Non-pigmented ciliary epithelial cell (primary cell): ENCODE measurements around the gene TAC4.

ENCODE experiments used
- DNase-seq: peaks from one replicate; pipeline ENCODE4 v3.0.0-alpha.2; 2010; ENCODE audit warnings: low read depth

TAC4 gene, protein sequence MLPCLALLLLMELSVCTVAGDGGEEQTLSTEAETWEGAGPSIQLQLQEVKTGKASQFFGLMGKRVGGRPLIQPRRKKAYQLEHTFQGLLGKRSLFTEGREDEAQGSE

DNA sequence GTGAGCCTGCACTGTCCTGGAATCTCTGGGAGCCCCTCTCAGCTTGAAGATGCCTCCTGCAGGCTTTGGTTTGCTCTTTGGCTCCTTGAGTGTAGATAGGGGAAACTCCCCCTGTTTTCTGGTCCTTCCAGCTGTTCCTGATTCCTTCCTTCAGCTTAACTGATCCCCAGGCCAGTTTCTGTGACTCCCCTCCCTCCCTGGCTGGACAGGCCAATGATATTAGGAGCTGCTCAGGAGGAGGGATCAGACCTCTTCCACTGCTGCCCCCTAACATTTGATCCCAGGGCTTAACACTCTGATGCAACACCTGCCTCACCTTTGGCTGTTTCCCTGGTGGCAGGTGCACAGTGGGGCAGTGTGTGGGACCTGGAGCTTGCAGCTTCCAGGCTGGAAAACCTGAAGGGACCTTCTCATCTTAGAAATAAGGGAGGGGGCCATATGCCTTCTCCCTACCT, at the start of gene TAC4:
Gene TAC4, minus strand, starts transcription at position 51 of the 455 bp plus-strand sequence. CDS start 52 bp downstream, outside the sequence.
- no peak for DNase-seq

DNA sequence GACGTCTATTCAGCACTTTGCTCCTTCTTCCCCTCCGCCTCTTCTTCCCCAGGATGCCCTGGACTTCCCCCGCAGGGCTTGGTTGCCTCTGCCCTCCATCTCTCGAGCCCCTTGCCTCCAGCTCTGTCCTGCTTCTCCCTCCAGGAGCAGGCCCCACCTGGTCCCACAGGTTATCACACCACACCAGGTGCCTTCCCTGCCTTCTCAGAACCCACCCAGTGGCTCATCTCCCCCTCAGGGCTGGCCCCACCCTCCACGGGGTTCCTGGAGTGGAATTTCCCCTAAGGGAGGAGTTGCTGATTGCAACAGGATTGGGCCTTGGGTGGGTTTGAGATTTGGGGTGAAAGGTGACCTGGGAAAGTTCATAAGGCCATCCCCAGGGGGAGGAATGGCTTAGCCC, 49.0 kb upstream of the TAC4 start:
- DNase-seq, result no peak

DNA sequence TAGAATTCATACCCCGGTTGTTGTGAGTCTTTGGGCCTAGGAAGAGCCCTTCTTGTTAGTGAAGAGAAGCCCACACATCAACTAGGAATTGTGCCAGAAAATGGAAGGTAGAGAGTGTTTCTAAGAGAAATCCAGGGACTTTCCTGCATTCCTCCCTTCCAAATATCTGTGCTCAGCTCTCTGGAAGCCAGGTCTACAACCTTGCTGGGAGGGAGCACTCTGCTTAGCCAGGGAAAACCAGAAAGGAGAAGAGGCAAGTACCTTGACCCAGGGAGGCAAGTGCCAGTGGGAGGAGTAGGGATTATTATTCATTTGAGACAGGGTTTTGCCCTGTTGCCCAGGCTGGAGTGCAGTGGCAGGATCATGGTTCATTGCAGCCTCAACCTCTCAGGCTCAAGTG, 48.4 kb upstream of the TAC4 start:
- no peak for DNase-seq

DNA sequence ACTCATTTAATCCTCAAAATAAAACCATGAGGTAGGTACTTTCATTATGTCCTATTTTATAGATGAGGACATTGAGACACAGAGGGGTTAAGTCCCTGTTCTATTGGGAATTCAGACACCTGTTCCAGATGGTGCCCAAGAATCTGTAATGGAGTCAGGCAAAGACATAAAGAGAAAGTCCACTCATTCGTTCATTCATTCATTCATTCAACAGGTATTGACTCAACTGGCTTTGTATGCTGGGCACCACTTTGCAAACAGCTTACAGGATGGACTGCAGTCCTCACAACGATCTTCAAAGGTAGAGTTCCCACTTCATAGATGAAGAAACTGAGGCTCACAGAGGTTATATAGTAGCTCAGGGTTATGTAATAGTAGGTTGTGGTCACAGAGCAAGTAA, 47.9 kb upstream of the TAC4 start:
- no peak for DNase-seq

DNA sequence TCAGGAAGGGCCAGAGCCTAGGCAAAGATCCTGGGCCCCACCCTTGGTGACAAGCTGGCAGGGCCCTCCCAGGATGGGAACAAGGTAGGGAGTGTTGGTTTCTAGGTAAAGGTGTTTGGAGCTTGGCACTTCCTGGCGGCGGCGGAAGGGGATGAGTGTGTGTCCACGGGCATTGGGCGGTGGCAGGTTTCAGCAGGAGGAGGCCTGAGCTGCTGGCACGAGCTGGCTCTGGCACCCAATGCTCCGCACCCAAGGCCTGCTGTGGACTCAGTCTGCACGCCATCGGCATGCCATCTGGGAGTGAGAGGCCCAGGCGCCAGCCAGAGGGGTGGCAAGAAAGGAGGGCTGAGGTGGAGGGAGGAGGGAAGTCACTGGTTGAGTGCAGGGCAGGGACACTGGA, 46.9 kb upstream of the TAC4 start:
- no peak for DNase-seq

DNA sequence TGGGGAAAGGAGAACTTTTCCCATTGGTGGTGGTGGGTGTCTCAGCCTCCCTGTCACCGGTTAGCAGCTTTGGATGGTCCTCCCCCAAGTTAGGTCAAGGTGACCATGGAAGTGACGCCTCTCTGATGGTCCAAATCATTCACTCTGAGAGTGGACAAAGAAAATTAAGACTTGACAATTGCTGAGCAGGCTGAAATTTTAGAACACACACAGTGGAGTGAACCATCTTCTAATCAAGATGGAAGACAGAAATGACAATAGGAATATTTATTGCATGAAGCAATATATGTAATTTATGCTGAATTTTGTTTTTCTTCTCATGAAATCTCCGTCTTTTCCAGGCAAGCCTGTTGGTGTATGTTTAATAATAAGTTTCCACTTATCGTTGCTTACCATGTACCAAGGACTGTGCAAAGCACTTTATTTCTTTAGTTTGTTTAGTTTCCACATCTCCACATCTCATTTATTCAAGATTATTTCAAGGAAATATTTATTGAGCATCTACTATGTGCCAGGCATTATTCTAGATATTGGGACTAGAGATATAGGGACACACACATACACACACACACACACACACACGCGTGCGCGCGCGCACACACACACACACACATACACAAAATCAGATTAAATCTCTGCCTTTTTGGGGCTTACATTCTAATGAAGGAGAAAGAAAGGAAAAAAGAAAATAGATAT, 44.0 kb upstream of the TAC4 start:
- DNase-seq, result no peak

DNA sequence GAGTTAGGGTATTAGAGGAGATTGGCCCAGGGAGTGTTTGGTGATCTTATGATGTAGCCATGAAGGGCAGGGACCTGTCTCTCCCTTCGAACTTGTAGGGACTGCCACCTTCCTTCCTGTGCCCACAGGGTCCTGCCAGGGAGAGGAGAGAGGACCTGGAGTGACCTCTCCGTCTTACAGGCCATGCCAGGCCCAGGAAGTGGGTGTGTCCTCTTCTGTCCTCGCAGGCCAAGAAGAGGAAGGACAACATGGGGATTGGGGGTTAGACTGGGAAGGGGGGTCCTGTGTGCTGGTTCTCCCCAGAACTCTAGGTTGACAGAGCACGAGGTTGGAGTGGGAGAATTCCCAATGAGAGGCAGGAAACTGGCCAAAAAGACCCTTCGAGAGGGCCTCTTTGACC, 43.4 kb upstream of the TAC4 start:
- DNase-seq, result no peak

DNA sequence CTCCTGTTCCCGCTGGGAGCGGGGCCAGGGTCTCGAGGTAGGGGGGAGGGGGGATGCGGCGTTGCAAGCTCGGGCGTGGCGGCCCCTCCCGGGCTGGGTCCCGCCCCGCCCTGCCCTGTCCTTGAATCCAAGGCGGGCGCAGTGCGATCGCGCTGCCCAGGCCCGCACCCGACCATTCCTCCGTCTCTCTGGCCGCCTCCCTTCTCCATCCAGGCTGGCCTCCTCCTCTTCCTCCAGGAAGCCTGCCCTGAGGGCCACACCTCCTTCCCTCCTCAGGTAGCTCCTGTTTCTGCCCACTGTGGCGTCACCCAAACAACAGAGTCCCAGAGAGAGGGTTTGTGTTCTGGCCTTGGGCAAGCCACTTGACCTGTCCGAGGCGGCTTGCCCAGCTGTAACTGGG, 43.0 kb upstream of the TAC4 start:
- no peak for DNase-seq

DNA sequence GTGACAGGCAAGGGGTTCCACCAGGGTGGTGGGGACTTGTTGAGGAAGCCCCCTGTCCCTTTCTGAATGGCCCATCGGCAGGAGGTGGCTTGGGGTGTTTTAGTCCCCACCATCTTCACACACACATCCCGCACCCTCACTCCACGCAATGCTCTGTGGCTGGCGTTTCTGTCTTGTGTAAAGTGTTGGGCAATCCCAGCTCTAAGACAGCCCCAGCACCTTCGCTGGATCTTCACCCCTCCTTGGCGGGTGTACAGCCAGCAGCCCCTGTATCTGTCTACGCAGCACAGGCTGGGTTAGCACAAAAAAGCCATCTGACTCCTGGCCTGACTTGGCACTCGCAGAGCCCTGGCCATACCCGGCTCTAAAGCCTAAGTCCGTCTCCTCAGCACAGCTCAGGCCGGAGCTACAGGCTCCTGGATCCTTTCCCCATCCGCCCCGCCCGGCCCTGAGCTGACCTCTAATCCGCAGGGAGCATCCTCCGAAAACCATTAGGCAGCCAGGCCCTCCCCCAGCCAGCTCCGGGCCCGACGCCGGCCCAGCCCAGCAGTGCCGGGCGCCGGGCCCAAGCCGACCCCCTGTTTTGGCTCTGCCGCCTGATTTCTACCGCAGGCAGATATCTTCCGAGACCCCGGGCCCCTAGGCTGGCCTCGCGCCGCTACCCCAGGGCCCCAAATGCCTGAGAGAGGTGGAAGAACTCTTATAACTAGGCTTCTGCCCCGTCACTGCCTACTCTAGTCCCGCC, 42.4 kb upstream of the TAC4 start:
- DNase-seq, result no peak

DNA sequence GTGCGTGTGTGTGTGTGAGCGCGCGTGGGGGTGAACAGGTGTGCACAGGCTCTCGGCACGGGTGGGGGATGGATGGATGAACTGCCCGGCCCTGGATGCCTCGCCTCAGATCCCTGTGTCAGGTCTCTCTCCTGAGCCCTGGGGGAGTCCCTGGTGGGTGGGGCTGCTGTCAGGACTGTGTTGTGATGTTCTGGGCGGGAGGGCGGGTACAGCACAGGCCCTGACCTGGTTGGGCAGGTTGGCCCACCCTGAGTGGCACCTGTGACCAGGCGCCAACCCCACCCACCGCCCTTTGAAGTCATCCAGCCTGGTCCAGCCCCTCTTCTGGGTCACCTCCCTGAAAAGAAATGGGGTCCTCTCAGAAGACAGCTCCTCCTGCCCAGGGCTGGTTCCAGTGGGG, 41.6 kb upstream of the TAC4 start:
- DNase-seq, result no peak

DNA sequence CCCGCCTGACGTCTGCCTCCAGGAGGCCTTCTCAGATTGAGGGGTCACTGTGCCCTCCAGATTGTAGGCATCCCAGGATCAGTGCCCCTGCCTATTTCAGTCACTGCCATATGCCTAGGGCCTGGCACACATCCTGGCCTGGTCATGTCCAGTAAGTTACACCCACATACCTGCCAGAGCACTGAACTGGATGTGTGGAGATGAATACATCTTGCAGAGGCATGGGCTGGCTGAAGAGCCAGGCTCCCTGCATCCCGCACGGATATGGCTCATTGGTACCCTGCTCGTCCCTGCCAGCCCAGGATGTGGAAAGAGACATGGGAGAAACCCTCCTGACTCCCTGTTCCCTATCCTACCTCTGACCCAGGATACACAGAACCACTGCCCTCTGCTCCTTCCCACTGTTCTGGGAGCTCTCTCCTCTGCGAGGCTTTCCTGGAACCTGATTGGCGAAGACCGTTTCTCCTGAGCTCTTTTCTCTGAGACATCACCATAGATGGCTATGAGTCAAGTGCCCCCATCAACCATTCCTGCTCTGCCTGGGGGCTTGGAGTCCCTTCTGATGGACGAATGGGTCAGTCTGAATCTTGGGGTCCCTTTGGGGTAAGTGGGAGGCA, 40.0 kb upstream of the TAC4 start:
- no peak for DNase-seq

DNA sequence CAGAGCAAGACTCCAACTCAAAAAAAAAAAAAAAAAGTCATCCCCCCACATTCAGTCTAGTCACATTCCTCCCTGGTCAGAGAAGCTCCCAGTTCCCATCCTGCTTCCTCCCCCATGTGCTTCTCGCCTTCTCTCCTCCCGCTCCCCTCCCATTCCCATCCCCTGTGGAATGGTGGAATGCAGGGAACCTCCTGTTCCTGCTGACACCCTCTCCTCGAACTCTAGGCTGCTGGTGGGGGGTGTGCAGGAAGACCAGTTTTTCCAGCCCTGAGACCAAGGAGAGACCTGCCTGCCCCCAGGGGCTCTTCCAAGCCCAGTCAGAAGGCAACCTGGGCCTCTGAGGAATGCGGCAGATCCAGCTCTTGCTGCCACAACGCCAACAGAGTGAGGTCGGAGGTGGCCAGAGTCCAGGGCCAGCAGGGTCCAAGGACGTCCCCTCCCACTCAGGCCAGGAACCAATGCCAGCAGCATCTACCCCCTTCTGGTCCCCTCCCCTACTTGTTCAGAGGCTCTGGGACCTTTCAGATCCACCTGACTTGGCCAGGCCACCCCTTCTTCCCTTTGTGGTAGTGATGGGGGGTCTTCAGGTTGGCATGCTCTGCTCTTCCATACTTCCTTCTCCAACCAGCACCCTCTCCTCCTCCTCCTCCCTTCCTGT, 39.3 kb upstream of the TAC4 start:
- no peak for DNase-seq

DNA sequence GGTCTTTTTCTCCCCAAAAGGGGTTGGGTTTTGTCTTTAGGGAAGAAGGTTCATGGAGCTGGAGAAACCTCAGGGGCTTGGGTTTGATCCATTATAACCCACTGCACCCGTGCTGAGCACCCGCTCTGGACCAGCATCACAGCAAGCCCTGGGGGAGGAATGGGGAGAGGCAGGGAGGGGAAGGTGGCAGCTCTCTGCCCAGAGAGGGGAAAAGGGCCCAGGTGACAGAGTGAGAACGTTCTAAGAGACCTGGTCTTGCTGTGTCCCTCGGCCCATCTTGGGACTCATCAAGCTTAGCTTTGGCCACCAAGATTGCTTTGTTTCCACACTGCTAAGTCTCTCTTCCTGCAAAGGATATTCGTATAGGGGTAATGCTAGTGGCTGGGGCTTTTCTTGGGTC, 38.2 kb upstream of the TAC4 start:
- no peak for DNase-seq

DNA sequence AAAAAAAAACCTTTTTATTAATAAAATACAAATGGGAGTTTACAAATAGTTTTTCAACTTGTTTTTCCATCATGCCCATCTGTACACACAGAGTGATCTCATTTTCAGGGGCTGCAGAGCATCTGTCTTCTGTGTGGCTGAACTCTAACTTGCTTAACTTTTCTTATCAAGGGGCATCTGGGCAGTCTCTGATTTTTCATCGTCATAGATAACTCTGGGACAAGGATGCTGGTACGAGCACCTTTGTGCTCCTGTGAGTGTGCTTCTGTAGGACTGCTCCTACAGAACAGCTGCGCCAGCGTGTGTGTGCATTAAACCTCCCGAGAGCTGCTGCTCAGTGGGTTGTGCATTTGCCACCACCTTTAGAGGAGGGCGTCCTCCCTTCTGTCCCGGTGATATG, 34.6 kb upstream of the TAC4 start:
- DNase-seq, result no peak

DNA sequence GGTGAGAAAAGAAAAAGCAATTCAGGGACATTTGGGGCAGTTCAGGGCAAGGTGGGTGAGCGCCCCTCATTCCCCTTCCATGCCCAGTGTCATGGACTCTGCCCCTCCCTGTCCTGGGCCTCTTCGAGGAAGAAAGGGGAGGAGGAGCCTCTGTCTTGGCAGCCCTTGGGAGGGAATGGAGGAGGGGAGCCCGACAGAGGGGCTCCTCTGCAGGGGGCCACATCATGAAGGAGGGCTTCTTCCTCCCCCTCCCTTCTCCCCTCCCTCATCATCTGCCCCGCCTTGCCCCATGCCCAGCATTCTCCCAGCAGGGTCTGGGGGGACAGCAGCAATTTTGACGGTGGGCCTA, 33.2 kb upstream of the TAC4 start:
- DNase-seq, result no peak

DNA sequence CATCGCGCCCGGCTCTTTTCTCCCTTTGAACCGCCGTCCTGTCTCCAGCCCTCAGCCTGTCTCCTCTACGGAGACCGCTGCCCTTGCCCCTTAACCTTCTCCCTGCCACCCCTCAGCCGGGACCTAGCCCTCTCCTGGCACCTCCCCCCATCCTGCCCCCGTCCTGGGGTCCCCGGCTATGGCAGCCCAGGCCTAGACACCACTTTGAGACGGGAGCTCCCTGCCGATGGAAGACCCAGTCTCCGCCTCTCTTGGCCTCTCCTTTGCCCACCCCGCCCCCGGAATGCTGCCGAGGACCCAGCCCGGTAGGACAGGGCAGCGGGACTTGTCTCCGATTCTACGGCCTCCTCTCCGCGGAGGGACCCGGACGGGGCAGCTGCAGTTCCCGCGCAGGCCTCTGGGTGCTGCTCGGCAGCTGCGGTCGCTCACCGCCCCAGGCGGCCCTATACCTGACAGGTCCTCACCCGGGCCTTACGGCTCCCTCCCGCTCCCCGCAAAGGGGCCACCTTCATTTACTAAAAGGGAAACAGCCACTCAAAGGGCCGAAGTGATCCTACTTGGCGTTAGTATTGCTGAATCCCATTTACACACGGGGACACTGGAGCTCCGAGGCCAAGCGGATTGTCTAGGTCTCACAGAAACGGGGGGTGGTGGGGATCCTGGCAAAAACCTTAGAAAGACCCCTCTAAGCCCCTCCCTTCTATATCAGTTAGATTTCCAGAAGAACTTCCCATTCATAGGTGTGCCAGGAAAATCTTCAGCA, 32.6 kb upstream of the TAC4 start:
- DNase-seq, result no peak

DNA sequence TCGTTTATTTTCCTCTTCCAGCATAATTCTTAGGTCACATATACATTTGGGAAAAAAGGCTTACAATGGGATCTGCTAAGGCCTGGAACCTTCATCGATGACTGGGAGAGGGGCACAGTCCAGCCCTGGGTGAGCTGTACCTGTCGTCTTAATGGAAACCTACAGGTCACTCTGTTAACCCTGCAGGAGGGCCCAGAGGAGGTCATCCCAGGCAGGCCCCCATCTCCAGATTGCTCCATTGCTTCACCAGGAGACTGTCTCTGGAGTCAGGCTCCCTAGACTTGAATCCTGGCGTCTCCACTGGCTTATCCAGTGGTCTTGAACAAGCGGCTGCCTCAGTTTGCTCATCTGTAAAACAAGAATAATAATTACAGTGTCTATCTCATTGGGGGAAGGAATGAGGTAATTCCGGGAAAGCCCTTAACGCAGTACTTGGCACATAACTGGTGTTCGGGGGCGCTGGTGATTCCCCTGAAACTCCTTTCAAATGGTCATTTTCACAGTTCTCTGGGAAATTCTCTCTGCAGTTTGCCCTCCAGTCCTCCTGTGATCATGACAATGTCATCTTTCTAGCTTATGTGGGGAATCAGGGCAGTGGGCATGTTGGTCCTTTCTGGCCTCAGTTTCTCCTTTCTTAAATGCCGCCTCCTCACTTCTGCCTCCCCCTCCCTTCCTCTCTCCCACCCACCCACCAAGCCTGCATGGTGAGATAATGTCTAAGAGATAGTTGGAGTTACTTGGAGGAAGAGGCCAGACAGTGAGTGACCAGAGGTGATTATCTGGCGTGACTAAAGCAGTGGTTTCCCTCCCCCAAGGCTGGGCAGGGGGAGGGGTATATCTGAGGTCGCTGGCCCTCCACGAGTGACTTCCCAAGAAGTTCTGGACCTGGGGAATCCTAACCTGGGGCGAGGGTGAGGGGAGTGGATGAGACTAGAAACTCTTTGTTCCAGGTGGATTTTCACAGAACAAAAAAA, 31.3 kb upstream of the TAC4 start:
- DNase-seq, result no peak

DNA sequence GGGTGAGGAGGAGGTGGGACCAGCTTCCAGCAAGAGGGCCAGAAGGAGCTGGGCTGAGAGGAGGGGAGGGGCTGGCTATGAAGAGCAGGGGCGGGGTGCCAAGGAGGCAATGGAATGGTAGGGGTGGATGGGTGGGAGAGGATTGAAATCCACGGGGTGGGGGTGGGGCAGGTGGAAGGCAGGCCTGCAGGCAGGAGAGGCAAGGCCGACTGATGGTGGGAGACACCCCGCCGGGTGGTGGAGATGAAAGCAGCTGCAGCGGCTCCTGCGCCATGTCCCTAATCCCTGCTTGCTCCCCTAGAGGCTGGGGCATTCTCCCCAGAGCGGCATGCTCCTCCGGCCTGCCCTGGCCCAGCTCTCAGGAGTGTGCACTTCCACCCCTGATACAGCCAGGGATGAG, 27.8 kb upstream of the TAC4 start:
- no peak for DNase-seq

DNA sequence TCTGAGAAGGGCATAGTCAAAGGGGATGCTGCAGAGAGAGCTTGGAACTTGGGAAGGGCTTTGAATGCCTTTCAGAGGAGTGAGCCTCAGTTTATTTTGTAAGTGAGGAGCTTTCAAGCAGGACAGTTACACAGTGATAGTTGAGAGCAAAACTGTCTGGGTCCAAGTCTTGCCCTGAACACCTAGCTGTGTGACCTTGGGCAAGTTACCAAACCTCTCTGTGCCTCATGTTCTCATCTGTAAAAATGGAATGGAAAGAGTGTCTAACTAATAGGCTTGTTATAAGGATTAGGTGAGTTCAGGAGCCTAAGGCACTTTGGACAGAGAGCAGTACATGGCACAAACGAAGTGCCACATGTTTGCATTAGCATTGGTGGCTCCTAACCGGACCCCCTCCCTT, 27.0 kb upstream of the TAC4 start:
- DNase-seq, result no peak

DNA sequence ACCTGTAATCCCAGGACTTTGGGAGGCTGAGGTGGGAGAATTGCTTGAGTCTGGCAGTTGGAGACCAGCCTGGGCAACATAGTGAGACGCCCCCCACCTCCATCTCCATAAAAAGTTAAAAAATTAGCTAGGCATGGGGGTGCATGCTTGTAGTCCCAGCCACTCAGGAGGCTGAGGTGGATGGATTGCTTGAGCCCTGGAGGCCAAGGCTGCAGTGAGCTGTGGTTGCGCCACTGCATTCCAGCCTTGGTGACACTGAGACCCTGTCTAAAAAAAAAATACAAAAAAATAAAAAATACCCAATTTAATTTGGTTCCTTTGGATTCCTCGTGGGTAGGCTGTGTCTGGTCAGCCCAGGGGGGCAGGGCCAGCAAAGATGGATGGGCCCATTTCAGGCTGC, 26.1 kb upstream of the TAC4 start:
- DNase-seq, result no peak

DNA sequence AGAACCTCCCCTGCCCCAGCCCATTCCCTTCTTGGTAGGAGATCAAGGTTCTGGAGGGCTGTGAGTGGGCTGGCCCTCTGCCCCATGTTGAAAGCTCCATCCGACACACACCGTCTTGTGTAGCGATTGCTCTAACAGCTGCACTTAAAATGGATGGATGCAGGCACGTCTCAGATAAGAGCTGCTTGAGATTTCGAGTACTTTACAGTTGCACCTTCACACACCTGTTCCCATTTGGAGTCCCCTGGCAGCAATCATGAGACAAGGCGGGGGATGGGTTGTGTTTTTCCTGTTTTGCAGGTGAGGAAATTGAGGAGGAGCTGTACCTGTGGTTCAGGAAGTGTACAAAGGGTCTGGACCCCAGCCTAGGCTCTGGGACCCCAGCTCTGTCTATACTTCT, 25.6 kb upstream of the TAC4 start:
- DNase-seq, result no peak
